Endodermal cell (in vitro differentiated cells): ENCODE measurements around the gene TDRD3. TPM values are rescaled to one million over a fixed set of nuclear protein-coding genes. Genes with fewer than 3 reads are reported as not detected.

Experiments used
- DNase-seq: peaks from one replicate; pipeline ENCODE4 v3.0.0-alpha.2; 2017
- H3K27ac ChIP-seq: 2 replicates; pipeline ENCODE4 v1.5.1; 2013; ENCODE audit warnings: mild to moderate bottlenecking, low read depth, low read length, moderate library complexity
- H3K27me3 ChIP-seq: 2 replicates; pipeline ENCODE4 v1.6.1; 2013; ENCODE audit warnings: mild to moderate bottlenecking, low read length, moderate library complexity; ENCODE audit not compliant: insufficient read depth, control insufficient read depth, poor library complexity, severe bottlenecking
- H3K36me3 ChIP-seq: 2 replicates; pipeline ENCODE4 v1.7.0; 2013; ENCODE audit warnings: mild to moderate bottlenecking, low read length, moderate library complexity; ENCODE audit not compliant: control insufficient read depth, insufficient read depth
- H3K4me1 ChIP-seq: one replicate; pipeline ENCODE4 v1.7.0; 2013; ENCODE audit warnings: low read length; ENCODE audit not compliant: control insufficient read depth, insufficient read depth
- H3K4me3 ChIP-seq: 2 replicates; pipeline ENCODE4 v1.5.1; 2013; ENCODE audit warnings: mild to moderate bottlenecking, low read length, moderate library complexity
- H3K9ac ChIP-seq: 2 replicates; pipeline ENCODE4 v1.6.1; 2013; ENCODE audit warnings: mild to moderate bottlenecking, low read length, moderate library complexity; ENCODE audit not compliant: poor library complexity, severe bottlenecking; ENCODE audit errors: extremely low read depth
- H3K9me3 ChIP-seq: 2 replicates; pipeline ENCODE4 v1.6.1; 2013; ENCODE audit warnings: mild to moderate bottlenecking, low read length, moderate library complexity; ENCODE audit not compliant: control insufficient read depth
- H3K27ac Mint-ChIP-seq: 2 replicates; pipeline ENCODE4 v1.8.0; 2020; ENCODE audit warnings: mixed read lengths
- H3K27me3 Mint-ChIP-seq: 2 replicates; pipeline ENCODE4 v1.8.0; 2021; ENCODE audit warnings: mild to moderate bottlenecking, mixed read lengths; ENCODE audit not compliant: insufficient read depth
- H3K36me3 Mint-ChIP-seq: 2 replicates; pipeline ENCODE4 v1.8.0; 2020; ENCODE audit warnings: low read depth, mixed read lengths
- H3K4me1 Mint-ChIP-seq: 2 replicates; pipeline ENCODE4 v1.8.0; 2020; ENCODE audit warnings: mixed read lengths
- H3K4me3 Mint-ChIP-seq: 2 replicates; pipeline ENCODE4 v1.8.0; 2020; ENCODE audit warnings: mild to moderate bottlenecking, moderate library complexity, mixed read lengths
- H3K9me3 Mint-ChIP-seq: 2 replicates; pipeline ENCODE4 v1.8.0; 2020; ENCODE audit warnings: mild to moderate bottlenecking, mixed read lengths
- CTCF ChIP-seq: fragments of 200-600 bp; sonication (generic); conservative IDR thresholded peaks from 2 replicates; pipeline ENCODE4 v1.5.0; 2021; ENCODE audit warnings: antibody characterized with exemption, mild to moderate bottlenecking
- WGBS, 2 experiments: methylation state at CpG; one replicate each; pipeline versions ENCODE4 v1.1.5 to v1.1.7; 2013; ENCODE audit warnings: missing lambda C conversion rate in 2 of 2, mixed read lengths in 1 of 2; ENCODE audit not compliant: insufficient coverage in 1 of 2, insufficient read length in 1 of 2; 5-methylcytosine and 5-hydroxymethylcytosine counted together
- total RNA-seq, 2 donors: library from RNA; stranded (reverse); fragmentation: NEBNext Ultra II Directional in 1 of 2; extraction: Animal tissue kit (Norgen Biotek cat#: 25700) in 1 of 2; gene quantifications; 2 replicates in 1 of 2; 3 replicates in 1 of 2; pipeline ENCODE4 v1.2.1, GENCODE V29; 2021

The TDRD3 gene
- total RNA-seq, 2 donors from 2014 or later = 25.3 to 36.1 TPM

GRCh38 chr13:60414177-60414576 lies 17.2 kb downstream of the TDRD3 start:
- no peak overlapping the region for H3K27ac Mint-ChIP-seq
- H3K4me1 ChIP-seq = no peaks in the 10 kb centered on the region
- no peaks in the 10 kb centered on the region for H3K27me3 Mint-ChIP-seq
- H3K27me3 ChIP-seq = no peaks in the 10 kb centered on the region
- H3K4me3 Mint-ChIP-seq = no peak overlapping the region
- peaks cover 7% of the 10 kb centered on the region for H3K36me3 Mint-ChIP-seq
- H3K9ac ChIP-seq = no peak overlapping the region
- H3K4me1 Mint-ChIP-seq = peaks cover 5% of the 10 kb centered on the region
- peaks cover 5% of the 10 kb centered on the region for H3K9me3 Mint-ChIP-seq
- no peak for TF ChIP-seq CTCF
- H3K9me3 ChIP-seq = peaks cover 6% of the 10 kb centered on the region
- H3K36me3 ChIP-seq = no peaks in the 10 kb centered on the region
- no peak overlapping the region for H3K4me3 ChIP-seq
- no peak overlapping the region for H3K27ac ChIP-seq
- no peak for DNase-seq

GRCh38 chr13:60417734-60418133 lies 20.7 kb downstream of the TDRD3 start:
- Histone ChIP-seq H3K4me1 (no peaks in the 10 kb centered on the region), H3K9me3 (peaks cover 19% of the 10 kb centered on the region), H3K36me3 (no peaks in the 10 kb centered on the region), H3K9ac (no peak overlapping the region), H3K27me3 (no peaks in the 10 kb centered on the region), H3K4me3 (no peak overlapping the region), H3K27ac (no peak overlapping the region)
- TF ChIP-seq CTCF = no peak
- Mint-ChIP-seq H3K4me1 (peaks cover 5% of the 10 kb centered on the region), H3K27me3 (no peaks in the 10 kb centered on the region), H3K27ac (no peak overlapping the region), H3K36me3 (peaks cover 12% of the 10 kb centered on the region), H3K9me3 (peaks cover 23% of the 10 kb centered on the region), H3K4me3 (no peak overlapping the region)
- DNase-seq = no peak
- WGBS, 2 experiments = 92 to 96% methylated on average over 2 of the region's 2 CpGs

GRCh38 chr13:60418954-60419353 lies 21.9 kb downstream of the TDRD3 start:
- 96% methylated on average over 2 of the region's 2 CpGs; no CpG with 5 or more reads in 1 of the 2 experiments for WGBS, 2 experiments

More at GRCh38 chr13:60418954-60419353, 21.9 kb downstream of the TDRD3 start:
- H3K36me3 Mint-ChIP-seq = peaks cover 12% of the 10 kb centered on the region
- no peak overlapping the region for H3K27ac Mint-ChIP-seq
- no peak for DNase-seq
- Histone ChIP-seq H3K27ac (no peak overlapping the region), H3K4me1 (no peaks in the 10 kb centered on the region), H3K9ac (no peak overlapping the region), H3K9me3 (peaks cover 19% of the 10 kb centered on the region), H3K36me3 (no peaks in the 10 kb centered on the region), H3K4me3 (no peak overlapping the region), H3K27me3 (no peaks in the 10 kb centered on the region)
- peaks cover 5% of the 10 kb centered on the region for H3K4me1 Mint-ChIP-seq
- H3K27me3 Mint-ChIP-seq = no peaks in the 10 kb centered on the region
- peaks cover 23% of the 10 kb centered on the region for H3K9me3 Mint-ChIP-seq
- H3K4me3 Mint-ChIP-seq = no peak overlapping the region
- TF ChIP-seq CTCF = no peak
